HFF-Myc (cell line): ENCODE data around the gene EXOSC6.
"Not testable (repeated sequence)": the region's sequence is repeated elsewhere in the genome, so short reads cannot be mapped to it uniquely, and the experiment has no call there.

Source experiments
- DNase-seq: peaks from one replicate; pipeline ENCODE4 v3.0.0-alpha.2; 2011; ENCODE audit warnings: low read depth; ENCODE audit errors: extremely low read depth
- H3K4me3 ChIP-seq: replicated peaks from 2 replicates; pipeline ENCODE4 v1.5.1; 2011; ENCODE audit warnings: low read depth, mild to moderate bottlenecking, control low read depth, low read length

The EXOSC6 gene

GRCh38 chr16:70222574-70222973 lies 29.2 kb downstream of the EXOSC6 start:
- DNase-seq = not testable (repeated sequence)

GRCh38 chr16:70218586-70218985 lies 33.2 kb downstream of the EXOSC6 start:
- not testable (repeated sequence) for H3K4me3 ChIP-seq, DNase-seq

More at GRCh38 chr16:70222574-70222973, 29.2 kb downstream of the EXOSC6 start:
- H3K4me3 ChIP-seq = not testable (repeated sequence)

DNA sequence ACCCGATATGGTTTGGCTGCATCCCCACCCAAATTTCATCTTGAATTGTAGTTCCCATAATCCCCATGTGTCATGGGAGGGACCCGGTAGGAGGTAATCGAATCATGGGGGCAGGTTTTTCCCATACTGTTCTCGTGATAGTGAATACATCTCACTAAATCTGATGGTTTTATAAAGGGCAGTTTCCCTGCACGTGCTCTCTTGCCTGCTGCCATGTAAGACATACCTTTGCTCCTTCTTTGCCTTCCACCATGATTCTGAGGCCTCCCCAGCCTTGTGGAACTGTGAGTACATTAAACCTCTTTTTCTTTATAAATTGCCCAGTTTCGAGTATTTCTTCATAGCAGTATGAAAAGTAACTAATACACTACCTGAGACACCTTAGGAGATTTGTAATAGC lies 45.4 kb downstream of the EXOSC6 start:
- not testable (repeated sequence) for H3K4me3 ChIP-seq, DNase-seq

GRCh38 chr16:70204668-70205405 lies 46.9 kb downstream of the EXOSC6 start:
- DNase-seq, H3K4me3 ChIP-seq: not testable (repeated sequence)

- not testable (repeated sequence) for DNase-seq, H3K4me3 ChIP-seq
Measured at GRCh38 chr16:70204010-70204409, 47.7 kb downstream of the EXOSC6 start.

DNA sequence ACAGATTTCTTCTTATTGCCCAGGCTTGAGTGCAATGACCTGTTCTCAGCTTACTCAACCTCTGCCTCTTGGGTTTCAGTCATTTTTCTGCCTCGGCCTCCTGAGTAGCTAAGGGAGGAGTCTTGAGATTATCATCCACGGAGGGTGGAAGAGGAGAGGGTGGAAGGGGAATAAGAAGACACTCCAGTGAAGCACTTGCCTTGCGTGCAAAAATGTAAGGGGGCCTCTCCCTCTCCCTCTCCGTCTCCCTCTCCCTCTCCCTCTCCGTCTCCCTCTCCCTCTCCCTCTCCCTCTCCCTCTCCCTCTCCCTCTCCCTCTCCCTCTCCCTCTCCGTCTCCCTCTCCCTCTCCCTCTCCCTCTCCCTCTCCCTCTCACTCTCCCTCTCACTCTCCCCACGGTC lies 48.2 kb downstream of the EXOSC6 start:
- H3K4me3 ChIP-seq, DNase-seq: not testable (repeated sequence)

DNA sequence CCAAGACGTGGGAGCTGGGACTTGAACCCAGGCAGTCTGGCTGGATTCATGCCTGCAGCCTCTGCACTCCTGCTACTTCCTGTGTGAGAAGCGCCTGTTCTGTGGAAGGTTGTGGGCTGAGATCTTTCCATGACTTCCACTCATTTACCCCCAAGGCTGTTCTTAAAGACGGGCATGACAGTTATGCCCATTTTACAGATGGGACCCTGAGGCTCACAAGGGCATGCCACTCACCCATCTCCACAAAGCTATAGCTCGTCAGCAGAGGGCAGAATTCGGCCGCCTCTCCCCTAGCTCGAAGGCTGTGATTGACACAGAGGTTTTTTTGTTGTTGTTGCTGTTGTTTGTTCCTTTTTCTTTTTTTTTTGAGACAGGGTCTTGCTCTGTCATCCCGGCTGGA lies 51.7 kb downstream of the EXOSC6 start:
- not testable (repeated sequence) for H3K4me3 ChIP-seq, DNase-seq

- not testable (repeated sequence) for DNase-seq, H3K4me3 ChIP-seq
Measured at GRCh38 chr16:70199170-70199569, 52.6 kb downstream of the EXOSC6 start.

DNA sequence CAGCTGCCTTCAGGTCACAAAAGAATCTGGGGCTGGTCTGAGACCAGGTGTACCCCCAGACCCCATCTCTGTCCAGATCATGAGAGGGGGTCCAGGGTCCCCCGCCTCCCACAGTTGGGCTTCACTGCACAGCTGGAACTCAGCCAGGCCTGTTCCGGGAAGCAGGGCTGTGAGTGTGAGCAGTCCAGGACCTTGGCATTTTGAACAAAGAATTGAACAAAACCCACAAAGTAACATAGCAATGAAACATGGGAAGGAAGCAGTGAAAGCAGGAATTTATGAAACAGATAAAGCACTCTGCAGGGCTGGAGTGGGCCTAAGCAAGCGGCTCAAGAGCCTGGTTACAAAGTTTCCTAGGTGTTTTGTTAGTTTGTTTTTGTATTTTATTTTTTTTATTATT lies 53.1 kb downstream of the EXOSC6 start:
- DNase-seq, H3K4me3 ChIP-seq: not testable (repeated sequence)

DNA sequence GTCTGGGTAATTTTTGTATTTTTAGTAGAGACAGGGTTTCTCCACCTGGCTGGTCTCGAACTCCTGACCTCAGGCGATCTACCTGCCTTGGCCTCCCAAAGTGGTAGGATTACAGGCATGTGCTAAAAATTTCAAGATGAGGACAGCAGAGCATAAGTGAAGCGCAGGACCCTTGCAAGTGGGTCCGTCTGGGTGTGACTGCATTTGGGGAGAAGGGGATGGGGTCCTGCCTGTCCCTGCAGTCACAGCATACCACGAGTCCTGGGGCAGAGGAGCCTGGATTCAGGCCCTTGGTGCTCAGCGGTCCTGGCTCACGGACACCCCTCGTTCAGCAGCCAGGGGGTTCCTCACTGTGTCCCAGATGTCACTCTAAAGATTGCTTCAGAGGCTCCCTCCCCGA lies 53.5 kb downstream of the EXOSC6 start:
- not testable (repeated sequence) for H3K4me3 ChIP-seq, DNase-seq

- DNase-seq, H3K4me3 ChIP-seq: not testable (repeated sequence)
Measured at GRCh38 chr16:70197611-70198010, 54.1 kb downstream of the EXOSC6 start.
